Activated effector memory CD4-positive, alpha-beta T cell treated with anti-CD3 and anti-CD28 coated beads, Interleukin-2, amount 50 U/mL, for 16 hours (primary cell): ENCODE results near the gene CANT1.
A peak's percentile ranks its signal among the peaks of the same experiment; 100 is the strongest.
"Not testable (repeated sequence)": the region's sequence is repeated elsewhere in the genome, so short reads cannot be mapped to it uniquely, and the experiment has no call there.

Source experiments
- DNase-seq: peaks from one replicate; pipeline ENCODE4 v3.0.0-alpha.2; 2020

CANT1 gene

DNA sequence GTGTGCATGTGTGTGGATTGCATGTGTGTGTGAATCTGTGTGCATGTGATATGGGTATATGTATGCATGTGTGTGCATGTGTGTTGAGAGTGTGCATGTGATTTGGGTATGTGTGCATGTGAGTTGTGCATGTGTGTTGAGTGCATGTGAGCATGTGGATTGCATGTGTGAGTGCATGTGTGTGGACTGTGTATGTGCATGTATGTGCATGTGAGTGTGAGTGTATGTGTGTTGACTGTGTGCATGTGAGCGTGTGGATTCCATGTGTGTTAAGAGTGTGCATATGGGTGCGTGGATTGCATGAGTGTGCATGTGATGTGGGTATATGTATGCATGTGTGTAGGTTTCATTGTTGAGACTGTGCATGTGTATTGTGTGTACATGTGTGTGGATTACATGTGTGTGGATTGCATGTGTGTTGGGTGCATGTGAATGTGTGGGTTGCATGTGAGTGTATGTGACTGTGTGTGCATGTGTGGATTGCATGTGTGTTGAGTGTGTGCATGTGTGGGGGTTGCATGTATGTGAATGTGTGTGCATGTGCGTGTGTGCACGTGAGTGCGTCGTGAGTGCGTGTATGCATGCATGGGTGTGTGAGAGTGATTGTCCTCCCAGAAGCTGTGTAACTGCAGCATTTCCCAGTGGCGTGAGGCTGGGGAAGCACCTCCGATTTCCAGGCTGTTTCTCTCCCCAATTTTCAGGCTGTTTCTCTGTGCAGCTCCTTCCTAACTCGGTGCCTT lies 33.8 kb upstream of the CANT1 start:
- DNase-seq, result peak; percentile 28

DNA sequence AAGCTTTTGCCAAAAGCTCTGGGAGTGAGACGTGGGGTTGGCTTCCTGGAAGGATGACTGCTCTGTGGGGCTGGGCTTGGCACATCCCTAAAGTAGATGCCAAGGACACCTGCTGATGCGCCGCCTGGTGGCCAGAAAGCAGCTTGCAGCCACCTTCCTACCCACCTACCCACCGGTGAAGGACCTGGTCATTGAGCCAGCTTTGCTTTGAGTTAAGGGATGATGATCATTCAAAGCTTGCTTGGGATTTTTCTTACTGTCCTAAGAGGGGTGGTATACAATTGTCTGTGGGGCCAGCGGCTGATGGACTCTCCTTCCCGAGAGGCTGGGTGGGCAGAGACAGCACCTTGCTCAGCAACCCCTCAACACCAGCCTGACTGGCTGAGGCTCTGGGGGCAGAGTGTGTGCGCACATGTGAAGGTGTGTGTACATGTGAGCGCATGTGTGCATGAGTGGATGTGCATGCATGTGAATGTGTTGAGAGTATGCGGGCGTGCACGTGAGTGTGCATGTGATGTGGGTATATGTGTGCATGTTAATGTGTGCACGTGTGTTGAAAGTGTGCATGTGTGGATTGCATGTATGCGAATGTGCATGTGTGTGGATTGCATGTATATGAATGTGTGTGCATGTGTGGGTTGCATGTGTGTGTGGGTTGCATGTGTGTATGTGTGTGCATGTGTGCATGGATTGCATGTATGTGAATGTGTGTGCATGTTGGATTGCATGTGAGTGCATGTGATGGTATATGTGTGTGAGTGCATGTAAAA lies 33.0 kb upstream of the CANT1 start:
- DNase-seq, result peak; percentile 89

DNA sequence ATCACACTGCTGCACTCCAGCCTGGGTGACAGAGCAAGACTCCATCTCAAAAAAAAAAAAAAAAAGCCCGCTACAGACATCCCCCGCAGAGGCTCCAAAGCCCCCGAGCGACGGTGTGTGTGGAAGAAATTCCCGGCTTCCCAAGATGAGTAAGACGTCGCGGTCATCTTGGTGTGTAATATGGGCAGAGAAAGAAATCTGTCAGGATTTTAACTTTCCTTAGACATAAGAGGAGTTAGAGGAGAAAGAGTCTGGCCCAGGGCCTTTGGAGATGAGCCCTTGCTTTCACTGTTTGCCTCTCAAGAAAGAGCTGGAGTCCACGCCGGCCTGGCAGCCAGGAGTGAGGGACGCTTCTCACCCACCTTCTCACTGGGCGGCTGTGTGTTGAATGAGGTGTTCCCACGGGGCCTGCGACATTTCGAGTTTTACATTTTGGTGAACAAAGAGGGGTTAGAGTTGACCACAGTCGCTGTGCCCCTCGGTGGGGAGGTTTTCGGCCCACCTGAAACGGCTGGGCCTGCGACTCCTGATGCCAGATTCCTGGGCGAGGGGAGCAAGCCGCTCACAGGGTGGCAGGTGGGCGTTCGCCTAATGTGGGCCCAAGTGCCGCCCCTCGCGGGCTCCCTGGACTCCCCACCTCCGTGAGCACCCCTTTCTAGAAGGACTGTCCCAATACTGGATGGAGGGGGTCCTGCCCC lies 32.3 kb upstream of the CANT1 start:
- DNase-seq, result no peak

DNA sequence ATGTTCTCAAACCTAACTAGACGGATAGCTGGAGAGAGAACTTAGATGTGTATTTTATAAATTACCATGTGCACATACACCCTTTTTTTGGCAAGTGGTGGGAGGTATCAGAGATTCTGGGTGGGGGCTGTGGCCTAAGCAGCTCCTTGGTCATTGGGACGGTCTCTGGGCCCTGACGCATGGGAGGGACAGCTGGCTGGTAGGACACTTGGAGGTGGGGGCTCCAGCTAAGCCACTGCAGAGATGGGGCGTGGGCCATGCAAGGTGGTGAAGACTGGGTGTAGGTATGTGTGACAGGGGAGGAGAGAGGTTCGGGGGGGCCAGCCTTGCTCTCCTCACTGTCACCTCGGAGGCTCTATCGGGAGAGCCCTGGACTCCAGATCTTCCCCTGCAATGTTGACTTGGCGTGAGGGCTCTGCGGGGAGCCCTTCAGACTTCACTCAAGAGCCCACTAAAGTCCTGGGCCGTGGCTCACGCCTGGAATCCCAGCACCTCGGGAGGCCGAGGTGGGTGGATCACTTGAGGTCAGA lies 31.5 kb upstream of the CANT1 start:
- DNase-seq, result no peak

- no peak for DNase-seq
Observed at GRCh38 chr17:79039886-79040285, 30.3 kb upstream of the CANT1 start.

DNA sequence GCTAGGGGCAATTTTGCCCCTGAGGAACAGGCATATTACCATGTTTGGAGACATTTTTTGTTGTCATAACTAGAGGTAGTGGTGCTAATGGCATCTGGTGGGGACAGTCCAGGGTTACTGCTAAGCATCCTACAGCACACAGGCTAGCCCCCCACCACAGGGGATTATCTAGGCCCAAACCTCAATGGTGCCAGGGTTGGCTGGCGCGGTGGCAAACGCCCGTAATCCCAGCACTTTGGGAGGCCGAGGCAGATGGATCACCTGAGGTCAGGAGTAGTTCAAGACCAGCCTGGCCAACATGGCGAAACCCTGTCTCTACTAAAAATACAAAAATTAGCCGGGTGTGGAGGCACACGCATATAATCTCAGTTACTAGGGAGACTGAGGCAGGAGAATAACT lies 29.6 kb upstream of the CANT1 start:
- DNase-seq, result no peak

- DNase-seq, result no peak
Observed at GRCh38 chr17:79038545-79039135, 29.1 kb upstream of the CANT1 start.

- no peak for DNase-seq
Observed at GRCh38 chr17:79036596-79036995, 27.0 kb upstream of the CANT1 start.

DNA sequence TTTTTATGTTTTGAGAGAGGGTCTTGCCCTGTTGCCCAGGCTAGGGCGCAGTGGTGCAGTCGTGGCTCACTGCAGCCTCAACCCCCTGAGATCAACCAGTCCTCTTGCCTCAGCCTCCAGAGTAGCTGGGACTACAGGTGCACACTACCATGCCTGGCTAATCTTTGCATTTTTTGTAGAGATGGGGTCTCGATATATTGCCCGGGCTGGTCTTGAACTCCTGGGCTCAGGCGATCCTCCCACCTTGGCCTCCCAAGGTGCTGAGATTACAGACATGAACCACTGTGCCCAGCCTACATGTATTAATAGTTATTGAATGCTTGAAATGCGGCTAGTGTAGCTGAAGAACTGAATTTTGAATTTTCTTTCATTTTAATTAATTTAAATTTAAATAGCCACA lies 26.6 kb upstream of the CANT1 start:
- DNase-seq, result no peak

GRCh38 chr17:79035686-79036085 lies 26.1 kb upstream of the CANT1 start:
- no peak for DNase-seq

GRCh38 chr17:79034931-79035485 lies 25.4 kb upstream of the CANT1 start:
- no peak for DNase-seq

DNA sequence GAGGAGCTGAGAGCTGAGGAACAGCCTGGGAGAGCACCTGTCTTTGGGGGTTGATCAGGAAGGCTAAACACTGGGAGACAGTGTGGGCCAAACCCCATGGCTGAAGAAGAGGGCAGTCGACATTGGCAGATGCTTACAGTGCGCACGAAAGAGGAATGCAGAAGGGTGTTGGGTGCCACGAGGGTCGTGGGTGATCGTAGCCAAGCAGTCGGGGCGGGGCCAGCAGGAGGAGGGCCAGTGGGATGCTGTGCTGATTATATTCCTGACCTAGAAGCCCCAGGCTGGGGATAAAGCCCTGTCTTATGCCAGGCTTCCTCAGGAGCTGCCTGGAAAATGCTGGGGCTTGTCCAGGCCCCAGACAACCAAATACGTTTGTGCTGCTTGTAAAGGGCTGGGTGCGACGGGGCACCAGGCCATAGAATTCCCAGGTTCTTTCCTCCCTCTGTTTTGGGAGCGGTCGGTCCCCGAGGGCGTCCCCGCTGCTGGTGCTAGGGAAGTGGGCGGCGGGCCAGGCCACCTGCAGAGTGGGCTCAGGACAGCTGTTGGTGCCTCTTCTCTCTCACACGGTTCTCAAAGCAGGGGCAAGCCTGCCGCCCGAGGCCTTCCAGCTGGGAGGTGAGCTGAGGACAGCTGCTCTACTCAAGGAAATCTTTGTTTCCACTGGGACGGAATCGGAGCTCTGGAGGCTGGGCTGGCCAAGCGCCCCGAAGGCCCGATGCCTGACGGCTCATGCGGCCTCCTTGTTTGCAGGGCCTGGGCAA lies 24.4 kb upstream of the CANT1 start:
- no peak for DNase-seq

GRCh38 chr17:79033046-79033616 lies 23.6 kb upstream of the CANT1 start:
- DNase-seq, result no peak

GRCh38 chr17:79031996-79032875 lies 22.7 kb upstream of the CANT1 start:
- DNase-seq, result peak; percentile 28

- DNase-seq, result not testable (repeated sequence)
Observed at GRCh38 chr17:79030636-79031035, 21.1 kb upstream of the CANT1 start.

- no peak for DNase-seq
Observed at GRCh38 chr17:79029327-79030009, 19.9 kb upstream of the CANT1 start.

- no peak for DNase-seq
Observed at GRCh38 chr17:79028496-79029326, 19.1 kb upstream of the CANT1 start.

DNA sequence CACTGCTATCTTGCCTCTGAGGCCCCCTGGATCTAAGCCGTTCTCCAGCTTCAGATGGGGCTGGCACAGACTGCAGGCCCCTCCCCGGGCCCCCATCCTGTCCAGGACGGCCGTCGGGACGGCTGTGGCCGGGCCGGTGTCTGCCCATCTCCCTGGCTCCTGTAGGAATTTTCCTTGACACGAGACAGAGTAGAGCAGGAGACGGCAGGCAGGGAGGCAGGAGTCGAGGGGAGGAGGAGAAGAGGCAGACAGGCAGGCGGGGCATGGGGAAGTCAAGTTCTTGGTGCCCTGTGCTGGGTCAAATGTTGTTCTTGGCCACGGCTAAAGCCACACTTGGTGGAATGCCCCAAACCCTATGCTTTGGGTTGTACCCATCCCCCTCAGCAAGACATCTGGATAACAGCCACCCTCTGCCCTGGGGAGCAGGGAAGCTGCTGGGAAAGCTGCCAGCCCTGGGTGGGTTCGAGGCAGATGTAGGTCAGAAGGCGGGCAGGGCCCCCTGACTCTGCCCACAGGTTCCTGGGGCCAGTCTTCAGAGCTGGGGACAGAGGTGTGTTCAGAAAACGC lies 18.4 kb upstream of the CANT1 start:
- DNase-seq, result no peak
